H1 (cell line): ENCODE data around the gene PWP1. TPM values are rescaled to one million over a fixed set of nuclear protein-coding genes. Genes with fewer than 3 reads are reported as not detected.

Source experiments
- CTCF ChIA-PET: fragments of 300-600 bp; sonication (Branson Sonifier 250); formaldehyde crosslinking; loops from one replicate; lab custom pipeline; 2021; ENCODE audit not compliant: partially characterized antibody; lab: Charles Lee
- POLR2A ChIA-PET: fragments of 300-600 bp; sonication (Branson Sonifier 250); formaldehyde crosslinking; loops from one replicate; lab custom pipeline; 2021; ENCODE audit warnings: inconsistent platforms; ENCODE audit not compliant: partially characterized antibody; lab: Charles Lee
- DNase-seq, 2 experiments: peaks; one replicate each; pipeline versions ENCODE4 v3.0.0 to v3.0.0-alpha.2; 2010 to 2022; ENCODE audit warnings: low spot score in 2 of 2, low read depth in 1 of 2, mixed read lengths in 1 of 2
- FAIRE-seq: peaks from 2 replicates; lab custom pipeline; 2011; peaks lifted over from hg19 to GRCh38; lab: Jason Lieb, UNC
- H2AFZ ChIP-seq: 2 replicates; pipeline ENCODE4 v1.8.1; 2012; ENCODE audit warnings: low read length, inconsistent platforms
- H2AK5ac ChIP-seq: 2 replicates; pipeline ENCODE4 v1.6.1; 2013; ENCODE audit warnings: low read depth, low read length
- H2BK120ac ChIP-seq: replicated peaks from 2 replicates; pipeline ENCODE3; 2013; ENCODE audit warnings: low read depth, low read length, inconsistent platforms
- H2BK12ac ChIP-seq: 2 replicates; pipeline ENCODE4 v1.6.1; 2013; ENCODE audit warnings: low read depth, low read length
- H2BK15ac ChIP-seq: 2 replicates; pipeline ENCODE4 v1.6.1; 2013; ENCODE audit warnings: low read length
- H2BK20ac ChIP-seq: 2 replicates; pipeline ENCODE4 v1.6.1; 2013; ENCODE audit warnings: low read length
- H2BK5ac ChIP-seq: 2 replicates; pipeline ENCODE4 v1.6.1; 2013; ENCODE audit warnings: low read depth, low read length
- H3K14ac ChIP-seq: 2 replicates; pipeline ENCODE4 v1.6.1; 2013; ENCODE audit warnings: inconsistent platforms; ENCODE audit not compliant: insufficient read length
- H3K18ac ChIP-seq: 2 replicates; pipeline ENCODE4 v1.6.1; 2013; ENCODE audit warnings: low read length; ENCODE audit errors: extremely low read depth
- H3K23ac ChIP-seq: 2 replicates; pipeline ENCODE4 v1.6.1; 2013; ENCODE audit warnings: inconsistent platforms; ENCODE audit not compliant: insufficient read length
- H3K23me2 ChIP-seq: 2 replicates; pipeline ENCODE4 v1.6.1; 2013; ENCODE audit warnings: low read depth, low read length
- H3K27ac ChIP-seq: 2 replicates; pipeline ENCODE4 v1.6.1; 2011; ENCODE audit warnings: low read depth, low read length, inconsistent platforms
- H3K27me3 ChIP-seq, 4 experiments: replicated peaks in 1 of 4; 1 replicate in 1 of 4; 2 replicates in 3 of 4; pipeline versions ENCODE4 v1.6.1 to v1.8.1; 2011 to 2013; ENCODE audit warnings: low read length in 3 of 4, mild to moderate bottlenecking in 3 of 4, inconsistent platforms in 2 of 4, mixed read lengths in 2 of 4, moderate library complexity in 1 of 4; ENCODE audit not compliant: control insufficient read depth in 3 of 4, insufficient read depth in 3 of 4; ENCODE audit errors: extremely low read depth in 1 of 4
- H3K36me3 ChIP-seq, 4 experiments: 2 replicates each; pipeline versions ENCODE4 v1.6.1 to v1.8.1; 2011 to 2013; ENCODE audit warnings: mild to moderate bottlenecking in 4 of 4, low read length in 3 of 4, moderate library complexity in 2 of 4, control low read depth in 1 of 4, inconsistent platforms in 1 of 4; ENCODE audit not compliant: insufficient read depth in 4 of 4, control insufficient read depth in 2 of 4
- H3K4ac ChIP-seq: replicated peaks from 2 replicates; pipeline ENCODE3; 2013; ENCODE audit warnings: low read length, low read depth, mixed read lengths, inconsistent platforms; ENCODE audit not compliant: insufficient read length
- H3K4me1 ChIP-seq, 4 experiments: replicated peaks in 1 of 4; 1 replicate in 1 of 4; 2 replicates in 3 of 4; pipeline versions ENCODE4 v1.6.1 to v1.8.1; 2011 to 2013; ENCODE audit warnings: low read length in 3 of 4, inconsistent platforms in 2 of 4, mixed read lengths in 1 of 4; ENCODE audit not compliant: insufficient read depth in 4 of 4, control insufficient read depth in 3 of 4
- H3K4me2 ChIP-seq, 2 experiments: 2 replicates each; pipeline versions ENCODE4 v1.6.1 to v1.8.1; 2011 to 2013; ENCODE audit warnings: low read depth in 2 of 2, low read length in 2 of 2, control low read depth in 1 of 2, inconsistent platforms in 1 of 2, mild to moderate bottlenecking in 1 of 2; ENCODE audit not compliant: insufficient read depth in 1 of 2
- H3K4me3 ChIP-seq, 4 experiments: fragments of 200-600, 300-600 bp in 1 of 4; sonication (generic), shearing (Covaris generic), sonication (Bioruptor Twin) in 1 of 4; 2 replicates each; pipeline versions ENCODE4 v1.5.1 to v1.8.1; 2011 to 2016; ENCODE audit warnings: low read length in 4 of 4, low read depth in 3 of 4, control low read depth in 2 of 4, inconsistent platforms in 2 of 4, mild to moderate bottlenecking in 2 of 4, mixed read lengths in 1 of 4, moderate library complexity in 1 of 4; ENCODE audit not compliant: insufficient read depth in 2 of 4; ENCODE audit errors: extremely low read depth in 1 of 4
- H3K56ac ChIP-seq: replicated peaks from 2 replicates; pipeline ENCODE3; 2013; ENCODE audit warnings: low read depth, mild to moderate bottlenecking, mixed read lengths, low read length, inconsistent platforms; ENCODE audit not compliant: insufficient read length
- H3K79me1 ChIP-seq: 2 replicates; pipeline ENCODE4 v1.6.1; 2013; ENCODE audit warnings: low read depth, low read length, control low read depth
- H3K79me2 ChIP-seq, 2 experiments: 2 replicates each; pipeline versions ENCODE4 v1.6.1 to v1.8.1; 2012 to 2013; ENCODE audit warnings: low read length in 2 of 2, mild to moderate bottlenecking in 2 of 2, inconsistent platforms in 1 of 2; ENCODE audit not compliant: insufficient read depth in 2 of 2, control insufficient read depth in 1 of 2
- H3K9ac ChIP-seq, 4 experiments: replicated peaks in 1 of 4; 1 replicate in 1 of 4; 2 replicates in 3 of 4; pipeline versions ENCODE4 v1.6.1 to v1.8.1; 2011 to 2013; ENCODE audit warnings: low read depth in 3 of 4, low read length in 3 of 4, control low read depth in 2 of 4, mild to moderate bottlenecking in 2 of 4, moderate library complexity in 2 of 4, inconsistent platforms in 1 of 4; ENCODE audit errors: extremely low read depth in 1 of 4
- H3K9me3 ChIP-seq, 2 experiments: 2 replicates each; pipeline versions ENCODE4 v1.6.1 to v1.8.1; 2012 to 2013; ENCODE audit warnings: mild to moderate bottlenecking in 2 of 2, moderate library complexity in 2 of 2, control low read depth in 1 of 2, inconsistent platforms in 1 of 2, low read depth in 1 of 2, low read length in 1 of 2, mixed read lengths in 1 of 2; ENCODE audit not compliant: insufficient read depth in 2 of 2
- H4K20me1 ChIP-seq, 2 experiments: replicated peaks in 1 of 2; 2 replicates each; pipeline versions ENCODE3 to v1.8.1; 2011 to 2013; ENCODE audit warnings: inconsistent platforms in 2 of 2, low read length in 2 of 2, mild to moderate bottlenecking in 1 of 2; ENCODE audit not compliant: insufficient read depth in 2 of 2, control insufficient read depth in 1 of 2
- H4K5ac ChIP-seq: 2 replicates; pipeline ENCODE4 v1.6.1; 2013; ENCODE audit warnings: low read length, low read depth, mixed read lengths, inconsistent platforms; ENCODE audit not compliant: insufficient read length
- H4K8ac ChIP-seq: 2 replicates; pipeline ENCODE4 v1.8.0; 2013; ENCODE audit warnings: mild to moderate bottlenecking, moderate library complexity, low read length, inconsistent platforms; ENCODE audit not compliant: insufficient read depth; ENCODE audit errors: extremely low read depth
- H4K91ac ChIP-seq: replicated peaks from 2 replicates; pipeline ENCODE3; 2013; ENCODE audit warnings: low read length, mixed read lengths, inconsistent platforms; ENCODE audit not compliant: insufficient read length
- CBX8 ChIP-seq: fragments of 300-800, 300-1000 bp; sonication (generic); IDR thresholded peaks from 2 replicates; pipeline ENCODE4 v1.7.1; 2016; ENCODE audit warnings: low read depth, low read length, borderline replicate concordance
- CEBPB ChIP-seq: IDR thresholded peaks from 2 replicates; pipeline ENCODE4 v1.6.1; 2012; ENCODE audit warnings: low read depth, low read length
- CHD1 ChIP-seq: IDR thresholded peaks from 2 replicates; pipeline ENCODE4 v1.6.1; 2012; ENCODE audit warnings: low read depth, low read length, improper control_type of control experiment
- HDAC2 ChIP-seq, 2 experiments: fragments of 300-600 bp in 1 of 2; sonication (generic) in 1 of 2; IDR thresholded peaks; 2 replicates each; pipeline ENCODE4 v1.6.1; 2011 to 2012; ENCODE audit warnings: low read depth in 2 of 2, low read length in 2 of 2, mild to moderate bottlenecking in 2 of 2, moderate library complexity in 2 of 2, borderline replicate concordance in 1 of 2, inconsistent platforms in 1 of 2
- KDM5A ChIP-seq: fragments of 200-600 bp; IDR thresholded peaks from 2 replicates; pipeline ENCODE4 v1.7.1; 2012; ENCODE audit warnings: mild to moderate bottlenecking, low read length, inconsistent platforms, mixed read lengths
- NANOG ChIP-seq: IDR thresholded peaks from 2 replicates; pipeline ENCODE4 v1.6.1; 2011; ENCODE audit warnings: low read length, low read depth, mild to moderate bottlenecking, inconsistent platforms; ENCODE audit not compliant: insufficient read depth, poor library complexity, severe bottlenecking
- NRF1 ChIP-seq: IDR thresholded peaks from 2 replicates; pipeline ENCODE4 v1.6.1; 2011; ENCODE audit warnings: mild to moderate bottlenecking, low read depth, low read length, improper control_type of control experiment
- RBBP5 ChIP-seq: IDR thresholded peaks from 2 replicates; pipeline ENCODE4 v1.7.1; 2012; ENCODE audit warnings: low read depth, mild to moderate bottlenecking, inconsistent platforms, low read length, moderate library complexity, borderline replicate concordance
- SAP30 ChIP-seq: fragments of 300-600 bp; sonication (generic); IDR thresholded peaks from 2 replicates; pipeline ENCODE4 v1.7.1; 2012; ENCODE audit warnings: low read length, moderate library complexity, mild to moderate bottlenecking, inconsistent platforms; ENCODE audit not compliant: insufficient read depth, insufficient replicate concordance
- SIN3A ChIP-seq, 2 experiments: IDR thresholded peaks in 1 of 2; conservative IDR thresholded peaks in 1 of 2; 2 replicates each; pipeline ENCODE4 v1.6.1; 2011 to 2012; ENCODE audit warnings: low read length in 2 of 2, improper control_type of control experiment in 1 of 2, low read depth in 1 of 2, mild to moderate bottlenecking in 1 of 2
- SIRT6 ChIP-seq: IDR thresholded peaks from one replicate; pipeline ENCODE4 v1.7.1; 2012; ENCODE audit warnings: low read length, inconsistent platforms
- SP4 ChIP-seq: IDR thresholded peaks from 2 replicates; pipeline ENCODE4 v1.6.1; 2012; ENCODE audit warnings: low read length, inconsistent platforms
- USF2 ChIP-seq: IDR thresholded peaks from 2 replicates; pipeline ENCODE4 v1.6.1; 2011; ENCODE audit warnings: low read length, improper control_type of control experiment
- WGBS, 2 experiments: shearing (Covaris generic) in 1 of 2; methylation state at CpG; one replicate each; pipeline versions ENCODE4 v1.1.6 to v1.1.7; 2013 to 2015; ENCODE audit warnings: low lambda C conversion rate in 2 of 2, mixed read lengths in 2 of 2, inconsistent platforms in 1 of 2, low coverage in 1 of 2, missing lambda C conversion rate in 1 of 2; ENCODE audit not compliant: insufficient replicate concordance in 2 of 2, insufficient coverage in 1 of 2, insufficient read length in 1 of 2; ENCODE audit errors: extremely low coverage in 1 of 2, missing lambda C conversion rate in 1 of 2; 5-methylcytosine and 5-hydroxymethylcytosine counted together
- polyA plus RNA-seq, 7 experiments: library from polyadenylated mRNA; depleted of rRNA in 3 of 7; stranded (reverse) in 5 of 7; unstranded in 2 of 7; fragments of >200 nt in 5 of 7; fragments of 200-250 nt in 2 of 7; gene quantifications; 1 replicate in 5 of 7; 2 replicates in 1 of 7; 4 replicates in 1 of 7; pipeline versions ENCODE4 v1.2.1 to v1.2.3, GENCODE V29; 2011 to 2013; ENCODE audit warnings: missing spikeins in 2 of 7, mixed read lengths in 2 of 7
- total RNA-seq: library from RNA; stranded (reverse); fragmentation: NEBNext Ultra II Directional; extraction: Animal tissue kit (Norgen Biotek cat#: 25700); gene quantifications from 2 replicates; pipeline ENCODE4 v1.2.1, GENCODE V29; 2021

Gene PWP1
- total and polyA plus RNA-seq, 2 of the 8 experiments (the other 6 are each of a cell fraction or from before 2014, with no cell fraction given), result 57.8 to 78.5 TPM

GRCh38 chr12:107748472-107748871 is 62.9 kb downstream of the PWP1 start:
- H2BK12ac ChIP-seq, result no peak overlapping the region
- H2BK120ac ChIP-seq, result no peak overlapping the region
- H4K91ac ChIP-seq, result no peak overlapping the region
- H3K9ac ChIP-seq, result no peak overlapping the region
- H3K4me1 ChIP-seq, result no peaks in the 10 kb centered on the region
- FAIRE-seq (no peak), DNase-seq (no peak)
- H3K56ac ChIP-seq, result no peak overlapping the region
- H3K9me3 ChIP-seq, result no peaks in the 10 kb centered on the region
- H2BK20ac ChIP-seq, result no peak overlapping the region
- ChIA-PET CTCF (no interaction called here), POLR2A (interaction anchor here (1.0 to 2.2 kb wide), 3 partner anchors 9 to 20 kb away, joined by 3 to 7 read pairs (median 3); no protein-coding TSS in a partner anchor)
- no peak overlapping the region for H3K18ac ChIP-seq
- H2BK15ac ChIP-seq, result no peak overlapping the region
- H4K8ac ChIP-seq, result no peak overlapping the region
- no peak overlapping the region for H2AFZ ChIP-seq
- peaks cover 0 to 4% of the 10 kb centered on the region in 2 experiments for H4K20me1 ChIP-seq
- H3K27ac ChIP-seq, result no peak overlapping the region
- H3K23ac ChIP-seq, result no peak overlapping the region
- H3K4me2 ChIP-seq, result no peak overlapping the region
- H3K4ac ChIP-seq, result no peak overlapping the region
- no peak overlapping the region for H3K4me3 ChIP-seq
- H3K79me2 ChIP-seq, result no peaks in the 10 kb centered on the region
- H3K14ac ChIP-seq, result no peak overlapping the region
- peaks cover 6% of the 10 kb centered on the region; the same call in 1 of the 2 replicates for H3K79me1 ChIP-seq
- peaks cover 13 to 61% (median 34%) of the 10 kb centered on the region in 4 experiments for H3K36me3 ChIP-seq
- no peaks in the 10 kb centered on the region for H3K27me3 ChIP-seq
- no peak overlapping the region for H2BK5ac ChIP-seq
- no peaks in the 10 kb centered on the region for H3K23me2 ChIP-seq
- WGBS, 2 experiments, result 90% methylated on average over 6 of the region's 6 CpGs; no CpG with 5 or more reads in 1 of the 2 experiments
- H2AK5ac ChIP-seq, result no peak overlapping the region
- H4K5ac ChIP-seq, result no peak overlapping the region
- TF ChIP-seq SIN3A (conservative IDR thresholded peaks at IDR 0.05 in 1 of 2, IDR thresholded peaks at IDR 0.05 in 1 of 2; ENCODE audit: low read depth in 1 of 2, low read length in 2 of 2), result no peak
- TF ChIP-seq NANOG, result no peak
- no peak for TF ChIP-seq CHD1
- TF ChIP-seq CEBPB, result no peak
- no peak for TF ChIP-seq NRF1
- TF ChIP-seq SP4, result no peak
- TF ChIP-seq RBBP5, result no peak
- no peak for TF ChIP-seq SIRT6
- no peak for TF ChIP-seq HDAC2 (IDR thresholded peaks at IDR 0.05; ENCODE audit: borderline replicate concordance in 1 of 2, low read depth in 2 of 2, low read length in 2 of 2)
- TF ChIP-seq SAP30, result no peak
- TF ChIP-seq CBX8, result no peak
- no peak for TF ChIP-seq KDM5A
- no peak for TF ChIP-seq USF2
